HG03280 (cell line): ENCODE measurements around the gene HOXA2.

ENCODE experiments used
- ATAC-seq: cut with Tn5 transposase; IDR thresholded peaks from one replicate; pipeline ENCODE4 v1.9.1; 2021; ENCODE audit warnings: mild to moderate bottlenecking, moderate library complexity; ENCODE audit not compliant: unreplicated experiment

The HOXA2 gene

GRCh38 chr7:27080844-27081436 lies 21.5 kb downstream of the HOXA2 start:
- ATAC-seq, result no peak

- ATAC-seq, result peak; percentile 68
Observed at GRCh38 chr7:27079234-27079975, 23.1 kb downstream of the HOXA2 start.

GRCh38 chr7:27078616-27079233 lies 23.8 kb downstream of the HOXA2 start:
- no peak for ATAC-seq

- ATAC-seq, result no peak
Observed at GRCh38 chr7:27073076-27073475, 29.4 kb downstream of the HOXA2 start.

- no peak for ATAC-seq
Observed at GRCh38 chr7:27071622-27072390, 30.7 kb downstream of the HOXA2 start.

- no peak for ATAC-seq
Observed at GRCh38 chr7:27068259-27068658, 34.2 kb downstream of the HOXA2 start.

- ATAC-seq, result no peak
Observed at GRCh38 chr7:27066148-27066547, 36.3 kb downstream of the HOXA2 start.

- ATAC-seq, result no peak
Observed at GRCh38 chr7:27065709-27066108, 36.8 kb downstream of the HOXA2 start.

GRCh38 chr7:27064661-27065060 lies 37.8 kb downstream of the HOXA2 start:
- no peak for ATAC-seq

- ATAC-seq, result no peak
Observed at GRCh38 chr7:27064159-27064558, 38.3 kb downstream of the HOXA2 start.

GRCh38 chr7:27062946-27063345 lies 39.5 kb downstream of the HOXA2 start:
- no peak for ATAC-seq

GRCh38 chr7:27053153-27053552 lies 49.3 kb downstream of the HOXA2 start:
- no peak for ATAC-seq

GRCh38 chr7:27051451-27051850 lies 51.0 kb downstream of the HOXA2 start:
- ATAC-seq, result no peak
